HS-27A (cell line): ENCODE data around the gene CLDND2.

Source experiments
- DNase-seq: peaks from one replicate; pipeline ENCODE4 v3.0.0-alpha.2; 2012; ENCODE audit warnings: low read depth, missing footprints

The CLDND2 gene

GRCh38 chr19:51330366-51330765, 38.4 kb downstream of the CLDND2 start:
- DNase-seq = no peak

GRCh38 chr19:51329411-51329810, 39.4 kb downstream of the CLDND2 start:
- DNase-seq = no peak

GRCh38 chr19:51327066-51328001, 41.5 kb downstream of the CLDND2 start:
- DNase-seq = no peak

- DNase-seq = no peak
Measured at GRCh38 chr19:51326216-51327065, 42.4 kb downstream of the CLDND2 start.

- DNase-seq = no peak
Measured at GRCh38 chr19:51325161-51325976, 43.4 kb downstream of the CLDND2 start.

- no peak for DNase-seq
Measured at GRCh38 chr19:51324167-51324481, 44.7 kb downstream of the CLDND2 start.

GRCh38 chr19:51323481-51324166, 45.2 kb downstream of the CLDND2 start:
- DNase-seq = no peak

GRCh38 chr19:51321799-51322198, 47.0 kb downstream of the CLDND2 start:
- no peak for DNase-seq

- DNase-seq = no peak
Measured at GRCh38 chr19:51320280-51320657, 48.5 kb downstream of the CLDND2 start.

- no peak for DNase-seq
Measured at GRCh38 chr19:51319649-51320279, 49.0 kb downstream of the CLDND2 start.

- DNase-seq = no peak
Measured at GRCh38 chr19:51318687-51319648, 49.8 kb downstream of the CLDND2 start.

GRCh38 chr19:51317968-51318367, 50.8 kb downstream of the CLDND2 start:
- DNase-seq = no peak

- no peak for DNase-seq
Measured at GRCh38 chr19:51317376-51317775, 51.4 kb downstream of the CLDND2 start.
